ENCODE measurements around the gene DHX57.
"Not testable (repeated sequence)": the region's sequence is repeated elsewhere in the genome, so short reads cannot be mapped to it uniquely, and the experiment has no call there.

The DHX57 gene

DNA sequence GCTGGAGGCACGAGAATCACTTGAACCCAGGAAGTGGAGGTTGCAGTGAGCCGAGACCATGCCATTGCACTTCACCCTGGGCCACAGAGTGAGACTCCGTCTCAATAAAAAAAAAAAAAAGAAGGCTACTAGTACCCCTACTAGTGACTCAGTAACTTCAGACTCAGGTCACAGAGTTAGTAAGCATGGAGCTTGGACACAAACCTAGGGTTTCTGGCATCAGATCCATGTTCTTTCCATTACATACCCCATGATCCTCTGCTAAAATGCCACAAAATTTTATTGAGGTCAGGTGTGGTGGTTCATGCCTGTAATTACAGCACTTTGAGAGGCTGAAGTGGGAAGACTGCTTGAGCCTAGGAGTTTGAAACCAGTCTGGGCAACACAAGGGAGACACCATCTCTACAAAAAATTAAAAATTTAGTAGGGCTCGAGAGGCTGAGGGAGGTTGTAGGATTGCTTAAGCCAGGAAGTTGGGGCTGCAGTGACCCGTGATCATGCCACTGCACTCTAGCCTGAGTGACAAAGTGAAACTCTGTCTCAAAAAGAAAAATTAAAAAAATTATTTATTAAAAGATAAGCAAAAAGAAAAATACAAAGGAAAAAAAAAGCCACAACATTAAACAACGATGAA lies 45.1 kb downstream of the DHX57 start:
- Histone ChIP-seq H3K4me3 (ENCODE audit: low read length in 2 of 2) (no peak overlapping the region), H3K36me3 (ENCODE audit: control insufficient read depth in 2 of 2, insufficient read depth in 2 of 2, low read length in 2 of 2) (peaks cover 7 to 13% of the 10 kb centered on the region in 2 donors), H3K4me1 (ENCODE audit: control insufficient read depth in 2 of 2, insufficient read depth in 2 of 2, low read length in 2 of 2) (no peaks in the 10 kb centered on the region), H3K9me3 (ENCODE audit: control insufficient read depth in 2 of 2, low read length in 2 of 2) (no peaks in the 10 kb centered on the region), H3K27ac (ENCODE audit: low read depth in 2 of 2, low read length in 2 of 2) (no peak overlapping the region), H3K27me3 (ENCODE audit: control insufficient read depth in 2 of 2, insufficient read depth in 2 of 2, low read length in 2 of 2) (no peaks in the 10 kb centered on the region), H3K9ac (ENCODE audit: low read depth in 1 of 2, low read length in 2 of 2) (no peak overlapping the region)

DNA sequence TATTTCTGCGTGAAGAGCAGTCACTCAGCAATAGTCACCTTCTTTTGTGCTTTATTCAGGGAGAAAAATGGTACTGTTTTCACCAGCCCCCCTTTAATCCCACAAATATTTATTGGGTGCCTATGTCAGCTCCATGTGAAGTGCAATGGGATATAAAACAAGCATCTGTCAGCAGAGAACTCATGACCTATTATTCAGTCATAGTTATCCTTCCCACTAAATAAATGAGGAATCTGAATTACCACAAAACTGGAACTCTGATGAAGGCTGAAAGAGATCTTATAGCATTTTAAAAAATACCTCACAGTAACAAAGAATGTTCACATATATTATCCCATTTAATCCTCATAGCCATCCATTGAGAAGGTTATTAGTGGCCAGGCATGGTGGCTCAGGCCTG lies 45.8 kb downstream of the DHX57 start:
- Histone ChIP-seq H3K36me3 (ENCODE audit: control insufficient read depth in 2 of 2, insufficient read depth in 2 of 2, low read length in 2 of 2) (peaks cover 9 to 16% of the 10 kb centered on the region in 2 donors), H3K27me3 (ENCODE audit: control insufficient read depth in 2 of 2, insufficient read depth in 2 of 2, low read length in 2 of 2) (no peaks in the 10 kb centered on the region), H3K4me3 (ENCODE audit: low read length in 2 of 2) (no peak overlapping the region), H3K27ac (ENCODE audit: low read depth in 2 of 2, low read length in 2 of 2) (no peak overlapping the region), H3K9me3 (ENCODE audit: control insufficient read depth in 2 of 2, low read length in 2 of 2) (no peaks in the 10 kb centered on the region), H3K9ac (ENCODE audit: low read depth in 1 of 2, low read length in 2 of 2) (no peak overlapping the region), H3K4me1 (ENCODE audit: control insufficient read depth in 2 of 2, insufficient read depth in 2 of 2, low read length in 2 of 2) (no peaks in the 10 kb centered on the region)

DNA sequence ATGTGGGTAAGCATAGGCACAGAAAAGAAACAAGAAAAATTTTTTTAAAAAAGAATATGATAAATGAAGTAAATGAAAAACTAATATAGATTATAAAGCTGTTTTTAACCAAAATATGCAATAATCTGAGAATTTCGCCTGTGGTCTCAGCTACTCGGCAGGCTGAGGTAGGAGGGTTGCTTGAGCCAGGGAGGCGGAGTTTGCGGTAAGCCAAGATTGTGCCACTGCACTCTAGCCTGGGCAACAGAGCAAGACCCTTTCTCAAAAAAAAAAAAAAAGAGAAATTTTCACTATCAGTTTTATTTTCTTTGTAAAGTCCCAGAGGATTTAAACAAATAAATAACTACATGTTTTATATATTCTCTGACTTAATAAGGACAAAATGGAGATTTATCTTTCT lies 47.3 kb downstream of the DHX57 start:
- H3K36me3 ChIP-seq (ENCODE audit: control insufficient read depth in 2 of 2, insufficient read depth in 2 of 2, low read length in 2 of 2): peaks cover 9 to 23% of the 10 kb centered on the region in 2 donors
- no peaks in the 10 kb centered on the region for H3K27me3 ChIP-seq (ENCODE audit: control insufficient read depth in 2 of 2, insufficient read depth in 2 of 2, low read length in 2 of 2)
- H3K4me3 ChIP-seq (ENCODE audit: low read length in 2 of 2): no peak overlapping the region
- no peaks in the 10 kb centered on the region for H3K9me3 ChIP-seq (ENCODE audit: control insufficient read depth in 2 of 2, low read length in 2 of 2)
- H3K9ac ChIP-seq (ENCODE audit: low read depth in 1 of 2, low read length in 2 of 2): no peak overlapping the region
- H3K27ac ChIP-seq (ENCODE audit: low read depth in 2 of 2, low read length in 2 of 2): no peak overlapping the region
- H3K4me1 ChIP-seq (ENCODE audit: control insufficient read depth in 2 of 2, insufficient read depth in 2 of 2, low read length in 2 of 2): no peaks in the 10 kb centered on the region

DNA sequence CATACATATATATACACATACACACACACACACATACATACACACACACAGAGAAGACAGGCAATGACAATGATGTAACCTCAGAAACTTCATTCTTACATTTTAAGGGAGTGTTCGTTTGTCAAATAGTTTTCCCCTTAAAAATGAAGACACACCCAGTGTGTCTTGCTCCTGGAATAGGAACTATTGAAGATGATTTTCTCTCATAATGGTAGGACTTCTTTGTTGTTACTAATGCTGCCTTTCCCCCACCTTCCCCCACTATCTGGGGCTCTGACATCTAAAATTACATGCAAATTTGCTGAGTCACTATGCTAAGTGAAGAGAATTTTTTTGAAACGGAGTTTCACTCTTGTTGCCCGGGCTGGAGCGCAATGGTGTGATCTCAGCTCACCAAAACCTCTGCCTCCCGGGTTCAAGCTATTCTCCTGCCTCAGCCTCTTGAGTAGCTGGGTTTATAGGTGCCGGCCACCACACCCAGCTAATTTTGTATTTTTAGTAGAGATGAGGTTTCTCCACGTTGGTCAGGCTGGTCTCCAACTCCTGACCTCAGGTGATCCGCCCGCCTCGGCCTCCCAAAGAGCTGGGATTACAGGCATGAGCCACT lies 48.1 kb downstream of the DHX57 start:
- H3K9me3 ChIP-seq (ENCODE audit: control insufficient read depth in 2 of 2, low read length in 2 of 2); H3K4me1 ChIP-seq (ENCODE audit: control insufficient read depth in 2 of 2, insufficient read depth in 2 of 2, low read length in 2 of 2); H3K27ac ChIP-seq (ENCODE audit: low read depth in 2 of 2, low read length in 2 of 2); H3K9ac ChIP-seq (ENCODE audit: low read depth in 1 of 2, low read length in 2 of 2); H3K4me3 ChIP-seq (ENCODE audit: low read length in 2 of 2); H3K27me3 ChIP-seq (ENCODE audit: control insufficient read depth in 2 of 2, insufficient read depth in 2 of 2, low read length in 2 of 2): not testable (repeated sequence)
- peaks cover 13 to 27% of the 10 kb centered on the region in 2 donors for H3K36me3 ChIP-seq (ENCODE audit: control insufficient read depth in 2 of 2, insufficient read depth in 2 of 2, low read length in 2 of 2)

DNA sequence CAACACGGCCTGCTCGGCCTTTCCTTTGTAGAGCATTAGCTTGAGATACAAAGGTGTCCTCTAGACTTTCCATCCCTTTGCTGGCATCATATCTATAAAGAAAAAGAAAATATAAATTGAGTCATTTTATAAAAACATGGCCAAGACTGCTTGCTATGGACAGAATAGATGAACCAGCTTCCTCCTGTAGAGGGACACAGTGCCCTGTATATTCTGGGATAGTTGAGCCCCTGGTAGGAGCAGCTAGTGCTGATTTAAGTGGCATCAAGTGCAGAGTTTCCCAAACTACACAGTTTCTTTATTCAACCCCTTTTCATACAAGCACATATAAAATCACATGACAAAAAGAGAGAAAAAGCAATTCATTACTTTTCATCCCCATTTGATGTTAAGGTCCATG lies 49.8 kb downstream of the DHX57 start:
- Histone ChIP-seq H3K4me3 (ENCODE audit: low read length in 2 of 2) (no peak overlapping the region), H3K9ac (ENCODE audit: low read depth in 1 of 2, low read length in 2 of 2) (no peak overlapping the region), H3K27ac (ENCODE audit: low read depth in 2 of 2, low read length in 2 of 2) (no peak overlapping the region), H3K36me3 (ENCODE audit: control insufficient read depth in 2 of 2, insufficient read depth in 2 of 2, low read length in 2 of 2) (peaks cover 14 to 32% of the 10 kb centered on the region in 2 donors), H3K9me3 (ENCODE audit: control insufficient read depth in 2 of 2, low read length in 2 of 2) (no peaks in the 10 kb centered on the region), H3K27me3 (ENCODE audit: control insufficient read depth in 2 of 2, insufficient read depth in 2 of 2, low read length in 2 of 2) (no peaks in the 10 kb centered on the region), H3K4me1 (ENCODE audit: control insufficient read depth in 2 of 2, insufficient read depth in 2 of 2, low read length in 2 of 2) (no peaks in the 10 kb centered on the region)

DNA sequence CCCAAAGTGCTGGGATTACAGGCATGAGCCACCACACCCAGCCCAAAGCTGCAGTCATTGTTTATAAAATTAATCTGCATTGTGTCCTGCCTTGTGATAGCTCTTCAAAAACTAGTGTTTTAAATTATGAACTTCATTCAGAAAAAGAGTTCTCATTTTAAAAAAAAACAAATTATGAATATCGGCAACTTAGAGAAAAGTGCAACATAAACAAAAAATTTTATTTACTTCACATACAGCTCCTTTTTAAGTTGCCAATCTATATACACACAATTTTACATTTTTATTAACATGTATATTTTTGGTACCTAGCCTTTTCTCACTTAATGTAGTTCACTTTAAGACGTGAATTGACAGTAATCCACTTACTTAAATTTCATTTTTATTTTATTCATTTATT lies 50.8 kb downstream of the DHX57 start:
- Histone ChIP-seq H3K4me3 (ENCODE audit: low read length in 2 of 2) (no peak overlapping the region), H3K9me3 (ENCODE audit: control insufficient read depth in 2 of 2, low read length in 2 of 2) (no peaks in the 10 kb centered on the region), H3K36me3 (ENCODE audit: control insufficient read depth in 2 of 2, insufficient read depth in 2 of 2, low read length in 2 of 2) (peaks cover 14 to 30% of the 10 kb centered on the region in 2 donors), H3K4me1 (ENCODE audit: control insufficient read depth in 2 of 2, insufficient read depth in 2 of 2, low read length in 2 of 2) (no peaks in the 10 kb centered on the region), H3K27ac (ENCODE audit: low read depth in 2 of 2, low read length in 2 of 2) (no peak overlapping the region), H3K9ac (ENCODE audit: low read depth in 1 of 2, low read length in 2 of 2) (no peak overlapping the region), H3K27me3 (ENCODE audit: control insufficient read depth in 2 of 2, insufficient read depth in 2 of 2, low read length in 2 of 2) (no peaks in the 10 kb centered on the region)

DNA sequence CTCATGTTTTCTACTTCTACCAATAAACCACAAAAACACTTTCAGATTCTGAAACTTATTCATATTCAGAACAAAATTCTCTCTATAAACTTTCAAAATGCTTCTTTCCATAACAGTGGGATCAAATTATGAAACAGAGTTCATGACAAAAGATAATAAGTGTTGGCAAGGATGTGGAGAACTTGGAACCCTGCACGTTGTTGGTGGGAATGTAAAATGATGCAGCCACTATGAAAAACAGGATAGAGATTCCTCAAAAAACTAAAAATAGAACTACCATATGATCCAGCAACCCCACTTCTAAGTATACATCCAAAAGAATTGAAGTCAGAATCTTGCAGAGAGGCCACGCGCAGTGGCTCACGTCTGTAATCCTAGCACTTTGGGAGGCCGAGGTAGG lies 52.3 kb downstream of the DHX57 start:
- peaks cover 17 to 35% of the 10 kb centered on the region in 2 donors for H3K36me3 ChIP-seq (ENCODE audit: control insufficient read depth in 2 of 2, insufficient read depth in 2 of 2, low read length in 2 of 2)

DNA sequence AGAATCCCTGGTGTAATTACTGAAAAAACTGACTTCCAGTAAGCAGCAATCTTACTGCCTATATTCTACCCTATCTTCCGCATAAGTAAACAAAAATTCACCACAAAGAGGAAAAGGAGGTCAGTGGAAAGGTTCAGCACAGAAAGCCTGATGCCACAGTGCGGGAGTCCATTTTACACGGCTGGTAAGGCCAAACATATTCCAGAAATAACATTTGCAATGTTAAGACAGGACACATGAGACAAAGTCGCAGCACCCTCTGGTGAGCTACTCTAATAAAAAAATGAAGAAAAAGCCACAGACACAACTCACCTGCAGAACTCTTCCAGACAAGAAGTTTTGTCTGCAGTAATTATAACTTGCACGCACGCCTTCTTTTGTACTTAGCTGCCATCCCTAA lies 57.2 kb downstream of the DHX57 start:
- H3K9me3 ChIP-seq (ENCODE audit: control insufficient read depth in 2 of 2, low read length in 2 of 2): no peaks in the 10 kb centered on the region
- H3K27me3 ChIP-seq (ENCODE audit: control insufficient read depth in 2 of 2, insufficient read depth in 2 of 2, low read length in 2 of 2): no peaks in the 10 kb centered on the region
- H3K4me1 ChIP-seq (ENCODE audit: control insufficient read depth in 2 of 2, insufficient read depth in 2 of 2, low read length in 2 of 2): no peaks in the 10 kb centered on the region
- H3K36me3 ChIP-seq (ENCODE audit: control insufficient read depth in 2 of 2, insufficient read depth in 2 of 2, low read length in 2 of 2): peaks cover 11 to 33% of the 10 kb centered on the region in 2 donors
- no peak overlapping the region for H3K27ac ChIP-seq (ENCODE audit: low read depth in 2 of 2, low read length in 2 of 2)
- H3K9ac ChIP-seq (ENCODE audit: low read depth in 1 of 2, low read length in 2 of 2): no peak overlapping the region
- no peak overlapping the region for H3K4me3 ChIP-seq (ENCODE audit: low read length in 2 of 2)

More for the DNA sequence above, 52.3 kb downstream of the DHX57 start:
- H3K27ac ChIP-seq (ENCODE audit: low read depth in 2 of 2, low read length in 2 of 2): no peak overlapping the region
- H3K4me1 ChIP-seq (ENCODE audit: control insufficient read depth in 2 of 2, insufficient read depth in 2 of 2, low read length in 2 of 2): no peaks in the 10 kb centered on the region
- H3K9me3 ChIP-seq (ENCODE audit: control insufficient read depth in 2 of 2, low read length in 2 of 2): no peaks in the 10 kb centered on the region
- H3K9ac ChIP-seq (ENCODE audit: low read depth in 1 of 2, low read length in 2 of 2): no peak overlapping the region
- H3K27me3 ChIP-seq (ENCODE audit: control insufficient read depth in 2 of 2, insufficient read depth in 2 of 2, low read length in 2 of 2): no peaks in the 10 kb centered on the region
- H3K4me3 ChIP-seq (ENCODE audit: low read length in 2 of 2): no peak overlapping the region

DNA sequence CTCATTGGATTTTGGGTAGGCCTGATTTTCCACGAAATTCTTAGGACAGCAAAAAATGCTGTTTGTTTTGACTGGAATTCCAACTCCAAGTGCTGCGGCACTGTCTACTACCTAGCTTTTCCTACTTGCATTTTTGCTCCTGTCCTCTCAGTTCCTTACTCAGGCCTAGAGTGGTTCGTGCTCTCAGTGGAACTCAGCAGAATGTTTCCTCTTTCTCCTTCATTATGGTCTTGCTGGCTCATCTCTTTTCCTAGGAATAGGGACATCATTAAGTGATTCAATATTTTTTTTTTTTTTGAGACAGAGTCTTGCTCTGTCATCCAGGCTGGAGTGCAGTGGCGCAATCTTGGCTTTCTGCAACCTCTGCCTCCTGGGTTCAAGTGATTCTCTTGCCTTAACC lies 59.8 kb downstream of the DHX57 start:
- H3K36me3 ChIP-seq (ENCODE audit: control insufficient read depth in 2 of 2, insufficient read depth in 2 of 2, low read length in 2 of 2): peaks cover 10 to 32% of the 10 kb centered on the region in 2 donors
- H3K9me3 ChIP-seq (ENCODE audit: control insufficient read depth in 2 of 2, low read length in 2 of 2): no peaks in the 10 kb centered on the region
- H3K4me1 ChIP-seq (ENCODE audit: control insufficient read depth in 2 of 2, insufficient read depth in 2 of 2, low read length in 2 of 2): no peaks in the 10 kb centered on the region
- no peaks in the 10 kb centered on the region for H3K27me3 ChIP-seq (ENCODE audit: control insufficient read depth in 2 of 2, insufficient read depth in 2 of 2, low read length in 2 of 2)
- no peak overlapping the region for H3K4me3 ChIP-seq (ENCODE audit: low read length in 2 of 2)
- H3K9ac ChIP-seq (ENCODE audit: low read depth in 1 of 2, low read length in 2 of 2): no peak overlapping the region
- no peak overlapping the region for H3K27ac ChIP-seq (ENCODE audit: low read depth in 2 of 2, low read length in 2 of 2)

DNA sequence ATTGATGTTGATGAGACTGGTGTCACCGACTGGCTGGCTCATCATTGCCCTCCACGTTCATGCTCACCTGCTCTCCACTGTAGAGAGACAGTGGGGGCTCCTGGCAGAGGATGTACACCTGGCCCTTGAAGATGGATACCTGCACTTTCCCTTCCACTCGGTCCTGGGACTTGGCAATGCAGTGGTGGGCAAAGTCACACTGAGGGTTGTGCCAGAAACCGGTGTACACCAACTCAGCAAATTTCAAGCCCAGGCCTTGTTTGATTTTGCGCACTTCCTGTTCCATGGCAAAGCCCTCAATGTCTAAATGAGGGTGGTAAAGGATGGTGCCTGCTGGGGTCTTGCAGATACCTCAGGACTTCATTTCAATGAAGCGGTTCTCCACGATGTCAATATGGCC lies 65.2 kb downstream of the DHX57 start:
- Histone ChIP-seq H3K9ac (ENCODE audit: low read depth in 1 of 2, low read length in 2 of 2) (no peak overlapping the region), H3K9me3 (ENCODE audit: control insufficient read depth in 2 of 2, low read length in 2 of 2) (no peaks in the 10 kb centered on the region), H3K36me3 (ENCODE audit: control insufficient read depth in 2 of 2, insufficient read depth in 2 of 2, low read length in 2 of 2) (peaks cover 6 to 22% of the 10 kb centered on the region in 2 donors), H3K27ac (ENCODE audit: low read depth in 2 of 2, low read length in 2 of 2) (no peak overlapping the region), H3K4me1 (ENCODE audit: control insufficient read depth in 2 of 2, insufficient read depth in 2 of 2, low read length in 2 of 2) (no peaks in the 10 kb centered on the region), H3K27me3 (ENCODE audit: control insufficient read depth in 2 of 2, insufficient read depth in 2 of 2, low read length in 2 of 2) (no peaks in the 10 kb centered on the region), H3K4me3 (ENCODE audit: low read length in 2 of 2) (no peak overlapping the region)

Data from mucosa of rectum (tissue), 2 donors.